Neural progenitor cell (in vitro differentiated cells): ENCODE results near the gene MYL12A. TPM values are rescaled to one million over a fixed set of nuclear protein-coding genes. Genes with fewer than 3 reads are reported as not detected.
"Not testable (repeated sequence)": the region's sequence is repeated elsewhere in the genome, so short reads cannot be mapped to it uniquely, and the experiment has no call there.

Experiments
- DNase-seq: peaks from one replicate; pipeline ENCODE4 v3.0.0-alpha.2; 2016; ENCODE audit warnings: low spot score
- H2AFZ ChIP-seq: fragments of 200-600 bp; sonication (generic); replicated peaks from 2 replicates; pipeline ENCODE4 v1.6.1; 2016; ENCODE audit warnings: antibody characterized with exemption
- H3F3A ChIP-seq: fragments of 200-600 bp; sonication (generic); 2 replicates; pipeline ENCODE4 v1.6.1; 2016; ENCODE audit warnings: antibody characterized with exemption, low read depth
- H3K27ac ChIP-seq: fragments of 200-600 bp; sonication (generic); 2 replicates; pipeline ENCODE4 v1.5.1; 2016; ENCODE audit warnings: mild to moderate bottlenecking
- H3K27me3 ChIP-seq: fragments of 200-600 bp; sonication (generic); 2 replicates; pipeline ENCODE4 v1.6.1; 2016; ENCODE audit warnings: mild to moderate bottlenecking, moderate library complexity
- H3K36me3 ChIP-seq: fragments of 200-600 bp; sonication (generic); 2 replicates; pipeline ENCODE4 v1.5.1; 2016
- H3K4me1 ChIP-seq: fragments of 200-600 bp; sonication (generic); 2 replicates; pipeline ENCODE4 v1.6.1; 2016; ENCODE audit warnings: mixed run types
- H3K4me2 ChIP-seq: fragments of 200-600 bp; sonication (generic); 2 replicates; pipeline ENCODE4 v1.6.1; 2016
- H3K4me3 ChIP-seq: fragments of 200-600 bp; sonication (generic); 2 replicates; pipeline ENCODE4 v1.5.1; 2016
- H3K79me2 ChIP-seq: fragments of 200-600 bp; sonication (generic); 2 replicates; pipeline ENCODE4 v1.6.1; 2016; ENCODE audit warnings: low read depth
- H3K9ac ChIP-seq: fragments of 200-600 bp; sonication (generic); 2 replicates; pipeline ENCODE4 v1.6.1; 2016
- H3K9me3 ChIP-seq: fragments of 200-600 bp; sonication (generic); 2 replicates; pipeline ENCODE4 v1.5.1; 2016; ENCODE audit warnings: low read depth
- H4K20me1 ChIP-seq: fragments of 200-600 bp; sonication (generic); 2 replicates; pipeline ENCODE4 v1.6.1; 2016; ENCODE audit warnings: low read depth
- H3K27ac Mint-ChIP-seq: 3 replicates; pipeline ENCODE4 v1.8.0; 2021; ENCODE audit warnings: mixed read lengths
- H3K27me3 Mint-ChIP-seq: 2 replicates; pipeline ENCODE4 v1.8.0; 2022; ENCODE audit warnings: low read depth, mild to moderate bottlenecking, inconsistent platforms, moderate library complexity, mixed read lengths; ENCODE audit not compliant: insufficient read depth
- H3K36me3 Mint-ChIP-seq: 3 replicates; pipeline ENCODE4 v1.8.0; 2021; ENCODE audit warnings: mixed read lengths
- H3K4me1 Mint-ChIP-seq: 3 replicates; pipeline ENCODE4 v1.8.0; 2021; ENCODE audit warnings: mixed read lengths
- H3K4me3 Mint-ChIP-seq: 3 replicates; pipeline ENCODE4 v1.8.0; 2021; ENCODE audit warnings: mild to moderate bottlenecking, moderate library complexity, mixed read lengths
- H3K9me3 Mint-ChIP-seq: 3 replicates; pipeline ENCODE4 v1.8.0; 2020; ENCODE audit warnings: mixed read lengths
- EZH2 ChIP-seq: fragments of 200-600 bp; sonication (generic); IDR thresholded peaks from 2 replicates; pipeline ENCODE4 v1.6.1; 2017; ENCODE audit warnings: antibody characterized with exemption, mild to moderate bottlenecking, moderate library complexity
- EZH2phosphoT487 ChIP-seq: fragments of 200-600 bp; sonication (generic); IDR thresholded peaks from 2 replicates; pipeline ENCODE4 v1.6.1; 2017; ENCODE audit warnings: antibody characterized with exemption
- total RNA-seq: library from RNA; depleted of rRNA; stranded (reverse); fragments of >200 nt; gene quantifications from 2 replicates; pipeline ENCODE4 v1.2.3, GENCODE V29; 2015; ENCODE audit warnings: low replicate concordance
- TF ChIP-seq, protein P1 (sequence below): fragments of 200-600 bp; sonication (generic); IDR thresholded peaks from 2 replicates; pipeline ENCODE4 v1.5.1; 2017; ENCODE audit warnings: antibody characterized with exemption, mild to moderate bottlenecking

Gene MYL12A
- 222 and 365 TPM in 2 replicates for total RNA-seq

DNA sequence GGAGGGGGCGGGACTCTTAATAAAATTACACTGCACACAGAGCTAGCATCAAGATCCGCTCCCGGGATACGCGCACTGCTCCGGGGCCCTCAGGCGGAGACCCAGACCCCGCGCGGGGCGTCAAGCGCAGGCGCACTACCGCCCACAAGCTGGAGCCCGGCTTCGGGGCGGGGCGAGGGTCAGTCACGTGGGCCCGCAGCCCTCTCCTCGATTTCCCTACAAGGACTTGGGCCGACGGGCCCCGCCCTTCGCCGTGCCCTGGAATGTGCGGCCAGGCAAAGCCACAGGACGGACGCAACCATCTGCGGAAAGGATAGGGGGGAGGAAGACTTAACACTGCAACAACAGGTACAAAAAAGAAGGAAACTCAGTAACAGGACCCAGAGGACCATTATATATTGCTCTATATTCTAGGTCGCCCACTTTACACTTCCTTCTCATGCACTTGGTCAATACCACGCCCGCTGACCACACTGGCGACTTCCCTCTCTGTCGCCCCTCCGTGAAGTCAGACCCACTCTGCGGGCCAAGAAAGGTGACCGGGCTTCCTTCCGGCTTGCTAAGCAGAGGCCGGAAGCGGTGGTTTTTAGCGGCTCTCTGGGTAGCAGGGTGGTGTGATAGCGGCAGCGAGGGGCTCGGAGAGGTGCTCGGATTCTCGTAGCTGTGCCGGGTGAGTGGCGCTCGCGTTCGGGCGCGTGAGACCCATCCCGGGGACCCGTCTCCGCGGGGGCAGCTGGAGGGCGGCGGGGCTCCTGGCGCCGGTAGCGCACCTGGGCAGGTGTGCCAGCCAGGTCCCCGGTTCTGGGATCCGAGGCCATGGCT lies at the start of gene MYL12A:
MYL12A (plus strand) TSS at position 562 of the 822 bp plus-strand sequence. CDS start 5,447 bp downstream, outside the sequence.
- Mint-ChIP-seq H3K4me3 (peak within 1 kb of the TSS; percentile 93), H3K27ac (peak within 1 kb of the TSS; percentile 100), H3K9me3 (no peaks in the 10 kb centered on the region), H3K4me1 (peaks cover 21% of the 10 kb centered on the region), H3K27me3 (peaks cover 2% of the 10 kb centered on the region), H3K36me3 (peaks cover 1% of the 10 kb centered on the region)
- TF ChIP-seq EZH2phosphoT487: no peak
- TF ChIP-seq, protein P1, sequence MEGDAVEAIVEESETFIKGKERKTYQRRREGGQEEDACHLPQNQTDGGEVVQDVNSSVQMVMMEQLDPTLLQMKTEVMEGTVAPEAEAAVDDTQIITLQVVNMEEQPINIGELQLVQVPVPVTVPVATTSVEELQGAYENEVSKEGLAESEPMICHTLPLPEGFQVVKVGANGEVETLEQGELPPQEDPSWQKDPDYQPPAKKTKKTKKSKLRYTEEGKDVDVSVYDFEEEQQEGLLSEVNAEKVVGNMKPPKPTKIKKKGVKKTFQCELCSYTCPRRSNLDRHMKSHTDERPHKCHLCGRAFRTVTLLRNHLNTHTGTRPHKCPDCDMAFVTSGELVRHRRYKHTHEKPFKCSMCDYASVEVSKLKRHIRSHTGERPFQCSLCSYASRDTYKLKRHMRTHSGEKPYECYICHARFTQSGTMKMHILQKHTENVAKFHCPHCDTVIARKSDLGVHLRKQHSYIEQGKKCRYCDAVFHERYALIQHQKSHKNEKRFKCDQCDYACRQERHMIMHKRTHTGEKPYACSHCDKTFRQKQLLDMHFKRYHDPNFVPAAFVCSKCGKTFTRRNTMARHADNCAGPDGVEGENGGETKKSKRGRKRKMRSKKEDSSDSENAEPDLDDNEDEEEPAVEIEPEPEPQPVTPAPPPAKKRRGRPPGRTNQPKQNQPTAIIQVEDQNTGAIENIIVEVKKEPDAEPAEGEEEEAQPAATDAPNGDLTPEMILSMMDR: no peak
- TF ChIP-seq EZH2: peak; percentile 43
- Histone ChIP-seq H4K20me1 (peaks cover 39% of the 10 kb centered on the region), H3K4me1 (peaks cover 17% of the 10 kb centered on the region), H2AFZ (peak within 1 kb of the TSS; percentile 80), H3K4me2 (peak within 1 kb of the TSS; percentile 97), H3K27me3 (no peaks in the 10 kb centered on the region), H3K4me3 (peak within 1 kb of the TSS; percentile 95), H3K9ac (peak within 1 kb of the TSS; percentile 90), H3K36me3 (peaks cover 3% of the 10 kb centered on the region), H3K27ac (peak within 1 kb of the TSS; percentile 96), H3F3A (peaks cover 28% of the 10 kb centered on the region), H3K9me3 (no peaks in the 10 kb centered on the region), H3K79me2 (peaks cover 48% of the 10 kb centered on the region)
- DNase-seq: peak; percentile 99

DNA sequence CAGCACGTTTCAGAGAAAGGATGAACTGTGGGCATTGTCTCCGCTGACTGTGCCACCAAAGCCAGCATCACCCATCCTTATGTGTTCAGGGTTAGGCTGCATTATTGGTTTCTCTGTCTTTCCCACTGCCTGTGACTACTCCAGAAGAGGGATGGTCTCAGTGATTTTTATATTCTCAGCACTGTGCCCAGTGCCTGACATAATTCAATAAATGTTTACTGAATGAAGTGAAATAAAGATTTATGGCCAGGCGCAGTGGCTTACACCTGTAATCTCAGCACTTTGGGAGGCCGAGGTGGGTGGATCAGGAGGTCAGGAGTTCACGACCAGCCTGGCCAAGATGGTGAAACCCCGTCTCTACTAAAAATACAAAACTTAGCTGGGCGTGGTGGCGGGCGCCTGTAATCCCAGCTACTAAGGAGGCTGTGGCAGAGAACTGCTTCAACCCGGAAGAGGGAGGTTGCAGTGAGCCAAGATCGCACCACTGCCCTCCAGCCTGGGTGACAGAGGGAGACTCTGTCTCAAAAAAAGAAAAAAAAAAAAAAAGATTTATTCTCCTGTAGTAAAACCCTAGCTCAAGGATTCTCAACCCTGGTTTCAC lies 49.2 kb upstream of the MYL12A start:
- not testable (repeated sequence) for H3K9ac ChIP-seq, H3K4me1 ChIP-seq, H3K27ac Mint-ChIP-seq, H2AFZ ChIP-seq, H3K27me3 ChIP-seq, DNase-seq, H3K36me3 ChIP-seq, H3K4me2 ChIP-seq, H3K79me2 ChIP-seq, H3K9me3 Mint-ChIP-seq, H3K4me3 Mint-ChIP-seq, H4K20me1 ChIP-seq, H3F3A ChIP-seq, H3K4me3 ChIP-seq, H3K9me3 ChIP-seq, H3K27me3 Mint-ChIP-seq, H3K27ac ChIP-seq, H3K36me3 Mint-ChIP-seq, H3K4me1 Mint-ChIP-seq

GRCh38 chr18:3199942-3200645 lies 47.5 kb upstream of the MYL12A start:
- Histone ChIP-seq H2AFZ (no peak overlapping the region), H3K27ac (no peak overlapping the region), H3K79me2 (no peaks in the 10 kb centered on the region), H3K9ac (no peak overlapping the region), H3K27me3 (no peaks in the 10 kb centered on the region), H3K36me3 (peaks cover 7% of the 10 kb centered on the region), H3F3A (no peaks in the 10 kb centered on the region), H4K20me1 (no peaks in the 10 kb centered on the region), H3K9me3 (peaks cover 8% of the 10 kb centered on the region), H3K4me1 (no peaks in the 10 kb centered on the region), H3K4me2 (no peak overlapping the region), H3K4me3 (no peak overlapping the region)
- H3K27me3 Mint-ChIP-seq: no peaks in the 10 kb centered on the region
- TF ChIP-seq, protein P1: no peak
- TF ChIP-seq EZH2phosphoT487 (no peak), EZH2 (no peak)
- DNase-seq: no peak
- no peak overlapping the region for H3K4me3 Mint-ChIP-seq
- H3K9me3 Mint-ChIP-seq: peaks cover 4% of the 10 kb centered on the region
- H3K27ac Mint-ChIP-seq: no peak overlapping the region
- no peaks in the 10 kb centered on the region for H3K4me1 Mint-ChIP-seq
- H3K36me3 Mint-ChIP-seq: no peaks in the 10 kb centered on the region
